GM18517 (cell line): ENCODE measurements around the gene PLPP6.
"Not testable (repeated sequence)": the region's sequence is repeated elsewhere in the genome, so short reads cannot be mapped to it uniquely, and the experiment has no call there.

ENCODE experiments used
- ATAC-seq: cut with Tn5 transposase; IDR thresholded peaks from one replicate; pipeline ENCODE4 v1.9.1; 2021; ENCODE audit warnings: mild to moderate bottlenecking, moderate library complexity; ENCODE audit not compliant: unreplicated experiment

PLPP6 gene

GRCh38 chr9:4662108-4662988 is at the start of gene PLPP6:
PLPP6 (plus strand) TSS chr9:4662294; CDS start chr9:4662376, 82 bp downstream.
- peak; percentile 89 for ATAC-seq

- ATAC-seq, result no peak
These were observed 47.5 kb upstream of the PLPP6 start for GRCh38 chr9:4614627-4615026.

- no peak for ATAC-seq
These were observed 46.8 kb upstream of the PLPP6 start for GRCh38 chr9:4615251-4615650.

- ATAC-seq, result no peak
These were observed 46.3 kb upstream of the PLPP6 start for GRCh38 chr9:4615778-4616177.

- no peak for ATAC-seq
These were observed 44.3 kb upstream of the PLPP6 start for GRCh38 chr9:4617752-4618151.

GRCh38 chr9:4618700-4619099 is 43.4 kb upstream of the PLPP6 start:
- no peak for ATAC-seq

GRCh38 chr9:4620057-4620765 is 41.9 kb upstream of the PLPP6 start:
- no peak for ATAC-seq

GRCh38 chr9:4620881-4621555 is 41.1 kb upstream of the PLPP6 start:
- no peak for ATAC-seq

GRCh38 chr9:4622016-4622415 is 40.1 kb upstream of the PLPP6 start:
- no peak for ATAC-seq

- no peak for ATAC-seq
These were observed 31.3 kb upstream of the PLPP6 start for GRCh38 chr9:4630836-4631235.

- no peak for ATAC-seq
These were observed 23.1 kb upstream of the PLPP6 start for GRCh38 chr9:4638968-4639367.

GRCh38 chr9:4639420-4639819 is 22.7 kb upstream of the PLPP6 start:
- ATAC-seq, result no peak

GRCh38 chr9:4640027-4640426 is 22.1 kb upstream of the PLPP6 start:
- ATAC-seq, result no peak

GRCh38 chr9:4642351-4642750 is 19.7 kb upstream of the PLPP6 start:
- no peak for ATAC-seq

- ATAC-seq, result no peak
These were observed 8.0 kb upstream of the PLPP6 start for GRCh38 chr9:4654084-4654483.

- no peak for ATAC-seq
These were observed 7.6 kb upstream of the PLPP6 start for GRCh38 chr9:4654538-4654937.

- ATAC-seq, result not testable (repeated sequence)
These were observed 5.9 kb upstream of the PLPP6 start for GRCh38 chr9:4656196-4656595.

- ATAC-seq, result no peak
These were observed 5.5 kb upstream of the PLPP6 start for GRCh38 chr9:4656621-4657020.

GRCh38 chr9:4657426-4658159 is 4.5 kb upstream of the PLPP6 start:
- no peak for ATAC-seq

- not testable (repeated sequence) for ATAC-seq
These were observed 1.4 kb upstream of the PLPP6 start for GRCh38 chr9:4660665-4661064.

GRCh38 chr9:4661165-4661564 is 929 bp upstream of the PLPP6 start:
- no peak for ATAC-seq
